MCF 10A (cell line): ENCODE results near the gene SYNGR4. TPM values are rescaled to one million over a fixed set of nuclear protein-coding genes. Genes with fewer than 3 reads are reported as not detected.
A peak's percentile ranks its signal among the peaks of the same experiment; 100 is the strongest.

Experiments
- BruUV-seq: library from RNA; stranded (reverse); fragments of 400-500 nt; replicated peaks from 2 replicates; lab custom pipeline; 2021; lab: Mats Ljungman, UMichigan
- CTCF ChIA-PET: fragments of 300-600 bp; sonication (Branson Sonifier 250); formaldehyde crosslinking; extraction: SDS; loops from one replicate; lab custom pipeline; 2021; ENCODE audit warnings: antibody characterized with exemption, inconsistent platforms; lab: Yijun Ruan, JAX
- POLR2A ChIA-PET: fragments of 300-600, 350-650 bp; sonication (Branson Sonifier 250); formaldehyde crosslinking; extraction: SDS; loops from one replicate; lab custom pipeline; 2020; ENCODE audit warnings: antibody characterized with exemption, inconsistent platforms; lab: Yijun Ruan, JAX
- DNase-seq: peaks from one replicate; pipeline ENCODE4 v3.0.0-alpha.2; 2018; ENCODE audit not compliant: unreplicated experiment
- H3K27ac Mint-ChIP-seq: one replicate; pipeline ENCODE4 v1.8.0; 2022; ENCODE audit warnings: mild to moderate bottlenecking, low read depth, mixed read lengths; ENCODE audit not compliant: unreplicated experiment
- H3K27me3 Mint-ChIP-seq: one replicate; pipeline ENCODE4 v1.8.0; 2022; ENCODE audit warnings: mixed read lengths; ENCODE audit not compliant: insufficient read depth, unreplicated experiment
- H3K36me3 Mint-ChIP-seq: one replicate; pipeline ENCODE4 v1.8.0; 2022; ENCODE audit warnings: mild to moderate bottlenecking, moderate library complexity, mixed read lengths; ENCODE audit not compliant: insufficient read depth, unreplicated experiment
- H3K4me1 Mint-ChIP-seq: one replicate; pipeline ENCODE4 v1.8.0; 2022; ENCODE audit warnings: mixed read lengths; ENCODE audit not compliant: insufficient read depth, unreplicated experiment
- H3K4me3 Mint-ChIP-seq: one replicate; pipeline ENCODE4 v1.8.0; 2022; ENCODE audit warnings: mild to moderate bottlenecking, moderate library complexity, mixed read lengths; ENCODE audit not compliant: unreplicated experiment
- H3K9me3 Mint-ChIP-seq: one replicate; pipeline ENCODE4 v1.8.0; 2022; ENCODE audit warnings: mixed read lengths; ENCODE audit not compliant: unreplicated experiment
- intact Hi-C: fragments of 100-400 bp; cut with micrococcal nuclease; formaldehyde crosslinking; loops from 2 replicates; pipeline ENCODE4 v1.14.1; 2022
- total RNA-seq: library from RNA; stranded (reverse); gene quantifications from 2 replicates; pipeline ENCODE4 v1.2.3, GENCODE V29; 2022
- TF ChIP-seq, protein P1 (sequence below): fragments of 200-600 bp; IDR thresholded peaks from one replicate; pipeline ENCODE4 v1.8.0; 2022; ENCODE audit warnings: antibody characterized with exemption, mild to moderate bottlenecking; ENCODE audit not compliant: unreplicated experiment

The SYNGR4 gene
- total RNA-seq, 1 experiment from 2014 or later = not detected

DNA sequence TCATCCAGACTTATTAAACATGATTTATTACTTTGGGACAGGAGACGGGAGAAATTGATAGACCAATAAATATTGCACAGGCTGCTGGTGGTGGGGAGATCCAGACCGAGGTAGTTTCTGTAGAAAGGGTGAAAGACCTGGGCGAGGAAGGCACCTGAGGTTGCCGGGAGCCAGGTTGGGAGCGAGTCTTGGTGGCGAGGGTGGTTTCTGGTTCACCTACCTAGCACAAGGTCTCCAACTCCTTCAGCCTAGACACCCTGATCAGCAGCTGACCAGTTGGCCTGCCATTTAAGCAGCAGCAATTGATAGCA, 31.9 kb upstream of the SYNGR4 start:
- peaks cover 32% of the 10 kb centered on the region for H3K4me1 Mint-ChIP-seq
- ChIA-PET CTCF (interaction anchor here (0.9 to 3.7 kb wide), 7 partner anchors 10 to 158 kb away, joined by 3 to 33 read pairs (median 7); partner anchors contain the start of gene KDELR1), POLR2A (interaction anchor here (0.7 to 4.2 kb wide), 10 partner anchors 9 to 287 kb away, joined by 3 to 139 read pairs (median 4); partner anchors contain the start of genes EMP3, GRWD1, KDELR1 and SPHK2)
- no peaks in the 10 kb centered on the region for H3K27me3 Mint-ChIP-seq
- BruUV-seq = no TSS peak
- intact Hi-C loops = loop anchor here (5.0 kb wide), 1 partner anchor 60 kb away; the partner anchor contains the start of genes GRIN2D and KDELR1
- DNase-seq = no peak
- peak overlapping the region; percentile 89 for H3K4me3 Mint-ChIP-seq
- TF ChIP-seq, protein P1, sequence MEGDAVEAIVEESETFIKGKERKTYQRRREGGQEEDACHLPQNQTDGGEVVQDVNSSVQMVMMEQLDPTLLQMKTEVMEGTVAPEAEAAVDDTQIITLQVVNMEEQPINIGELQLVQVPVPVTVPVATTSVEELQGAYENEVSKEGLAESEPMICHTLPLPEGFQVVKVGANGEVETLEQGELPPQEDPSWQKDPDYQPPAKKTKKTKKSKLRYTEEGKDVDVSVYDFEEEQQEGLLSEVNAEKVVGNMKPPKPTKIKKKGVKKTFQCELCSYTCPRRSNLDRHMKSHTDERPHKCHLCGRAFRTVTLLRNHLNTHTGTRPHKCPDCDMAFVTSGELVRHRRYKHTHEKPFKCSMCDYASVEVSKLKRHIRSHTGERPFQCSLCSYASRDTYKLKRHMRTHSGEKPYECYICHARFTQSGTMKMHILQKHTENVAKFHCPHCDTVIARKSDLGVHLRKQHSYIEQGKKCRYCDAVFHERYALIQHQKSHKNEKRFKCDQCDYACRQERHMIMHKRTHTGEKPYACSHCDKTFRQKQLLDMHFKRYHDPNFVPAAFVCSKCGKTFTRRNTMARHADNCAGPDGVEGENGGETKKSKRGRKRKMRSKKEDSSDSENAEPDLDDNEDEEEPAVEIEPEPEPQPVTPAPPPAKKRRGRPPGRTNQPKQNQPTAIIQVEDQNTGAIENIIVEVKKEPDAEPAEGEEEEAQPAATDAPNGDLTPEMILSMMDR = no peak
- H3K36me3 Mint-ChIP-seq = peaks cover 50% of the 10 kb centered on the region
- H3K27ac Mint-ChIP-seq = peak overlapping the region; percentile 85
- H3K9me3 Mint-ChIP-seq = no peaks in the 10 kb centered on the region

DNA sequence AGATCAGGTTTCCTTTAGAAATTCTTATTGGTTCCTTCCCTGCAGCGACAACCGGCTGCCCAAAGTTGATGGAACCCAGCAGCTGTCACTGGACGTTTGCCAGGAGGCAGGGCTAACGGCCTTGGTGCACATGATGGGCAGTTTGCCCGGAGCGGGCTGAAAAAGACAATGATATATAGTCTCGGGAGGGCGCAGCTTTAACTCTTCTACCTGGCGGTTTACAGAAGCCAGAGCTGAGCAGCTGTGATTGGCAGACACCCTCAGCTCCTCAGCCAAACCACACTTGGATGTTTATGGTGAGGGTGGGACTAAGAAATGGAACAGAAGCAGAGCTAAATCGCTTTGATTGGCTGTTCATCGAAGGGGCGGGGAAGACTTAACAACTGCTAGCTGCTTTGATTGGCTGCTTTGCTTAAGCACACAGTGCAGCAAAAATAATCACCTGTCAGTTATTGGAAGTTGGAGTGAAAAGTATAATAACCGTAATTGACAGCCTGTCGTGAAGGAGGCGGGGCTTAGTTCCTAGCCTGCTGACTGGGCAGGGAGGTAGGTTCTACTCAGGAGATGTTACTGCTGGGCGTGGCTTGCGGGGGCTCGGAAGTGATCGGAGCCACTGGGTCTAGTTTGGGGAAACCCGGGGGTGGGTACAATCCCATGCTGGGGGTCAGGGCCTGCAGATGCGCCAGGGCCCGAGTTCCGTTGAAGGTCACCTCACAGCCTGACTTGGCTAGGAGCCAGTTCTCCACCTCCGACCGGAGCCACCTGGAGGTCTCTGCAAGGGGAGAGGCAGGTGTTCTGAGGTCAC, 31.3 kb upstream of the SYNGR4 start:
- H3K4me1 Mint-ChIP-seq = peaks cover 32% of the 10 kb centered on the region

DNA sequence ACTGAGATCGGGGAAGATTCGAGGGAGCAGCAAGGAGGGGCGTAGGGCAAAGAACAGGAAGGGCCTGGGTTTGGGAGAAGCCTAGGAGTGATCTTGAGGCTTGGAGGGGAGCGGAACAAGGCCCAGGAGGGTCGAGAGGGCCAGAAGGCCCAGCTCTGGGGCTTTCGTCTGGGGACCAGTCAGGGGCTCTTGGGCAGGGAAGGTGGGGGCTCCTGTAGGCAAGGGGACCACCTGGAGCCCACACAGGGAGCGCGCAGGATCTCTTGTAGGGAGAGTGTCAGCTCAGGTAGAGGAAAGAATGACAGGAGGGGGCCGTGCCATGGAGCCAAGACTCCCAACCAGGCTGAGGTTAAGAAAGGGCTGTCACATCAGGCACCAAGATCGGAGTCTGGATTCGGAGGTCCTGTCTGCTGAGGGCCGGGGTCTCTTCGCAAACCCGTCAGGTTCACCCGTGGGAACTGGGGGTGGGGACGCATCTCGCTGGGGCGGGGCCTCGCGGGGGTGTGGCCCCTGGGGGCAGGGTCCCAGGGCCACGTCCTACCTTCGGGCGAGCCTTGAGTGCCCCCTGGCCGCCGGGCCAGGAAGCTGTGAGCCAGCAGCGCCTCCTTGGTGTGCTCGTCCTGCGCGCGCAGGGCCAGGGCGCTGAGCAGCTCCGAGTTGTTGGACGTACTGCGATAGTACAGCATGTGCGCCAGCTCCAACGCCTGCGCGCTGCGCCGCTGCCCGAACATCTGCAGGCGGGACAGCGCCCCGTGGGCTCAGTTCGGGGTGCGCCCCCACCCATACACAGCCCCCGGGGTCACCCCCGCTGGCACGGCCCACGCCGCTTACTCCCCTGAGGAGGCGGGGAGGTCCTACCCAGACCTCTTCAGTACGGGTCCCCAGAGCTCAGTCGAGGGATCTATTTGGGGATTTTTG, 30.4 kb upstream of the SYNGR4 start:
- intact Hi-C loops = loop anchor here (1.0 to 5.0 kb wide), 3 partner anchors 13 to 66 kb away; partner anchors contain the start of genes GRIN2D and KDELR1
- H3K9me3 Mint-ChIP-seq = no peaks in the 10 kb centered on the region
- ChIA-PET POLR2A (interaction anchor here (0.8 to 4.2 kb wide), 13 partner anchors 13 to 381 kb away, joined by 3 to 139 read pairs (median 5); partner anchors contain the start of genes EMP3, GRWD1, SYNGR4 and TMEM143), CTCF (interaction anchor here (0.5 to 3.7 kb wide), 20 partner anchors 10 to 642 kb away, joined by 3 to 33 read pairs (median 4); partner anchors contain the start of genes KDELR1, SYNGR4 and ZNF114)
- peaks cover 32% of the 10 kb centered on the region for H3K4me1 Mint-ChIP-seq
- H3K27ac Mint-ChIP-seq = peak overlapping the region; percentile 85
- no TSS peak for BruUV-seq
- DNase-seq = peak; percentile 96
- H3K4me3 Mint-ChIP-seq = peak overlapping the region; percentile 89
- H3K36me3 Mint-ChIP-seq = peaks cover 38% of the 10 kb centered on the region
- no peaks in the 10 kb centered on the region for H3K27me3 Mint-ChIP-seq
- TF ChIP-seq, protein P1 = peak; percentile 93

More for the DNA sequence above, 31.3 kb upstream of the SYNGR4 start:
- TF ChIP-seq, protein P1 = no peak
- BruUV-seq = no TSS peak
- DNase-seq = peak; percentile 100
- CTCF ChIA-PET = interaction anchor here (0.8 to 3.7 kb wide), 13 partner anchors 10 to 157 kb away, joined by 3 to 33 read pairs (median 6); partner anchors contain the start of genes KDELR1 and ZNF114
- H3K9me3 Mint-ChIP-seq = no peaks in the 10 kb centered on the region
- peak overlapping the region; percentile 89 for H3K4me3 Mint-ChIP-seq
- intact Hi-C loops = loop anchor here (1.0 to 5.0 kb wide), 3 partner anchors 13 to 66 kb away; partner anchors contain the start of genes GRIN2D and KDELR1
- H3K27ac Mint-ChIP-seq = peak overlapping the region; percentile 85
- H3K36me3 Mint-ChIP-seq = peaks cover 45% of the 10 kb centered on the region
- no peaks in the 10 kb centered on the region for H3K27me3 Mint-ChIP-seq
- POLR2A ChIA-PET = interaction anchor here (0.7 to 4.2 kb wide), 14 partner anchors 8 to 287 kb away, joined by 3 to 139 read pairs (median 4); partner anchors contain the start of genes EMP3, GRWD1, KDELR1 and SPHK2
